ENCODE results near the gene FOLR1. TPM values are rescaled to one million over a fixed set of nuclear protein-coding genes. Genes with fewer than 3 reads are reported as not detected.

Gene FOLR1
- total RNA-seq, 1 experiment from 2014 or later: 0.23 TPM

DNA sequence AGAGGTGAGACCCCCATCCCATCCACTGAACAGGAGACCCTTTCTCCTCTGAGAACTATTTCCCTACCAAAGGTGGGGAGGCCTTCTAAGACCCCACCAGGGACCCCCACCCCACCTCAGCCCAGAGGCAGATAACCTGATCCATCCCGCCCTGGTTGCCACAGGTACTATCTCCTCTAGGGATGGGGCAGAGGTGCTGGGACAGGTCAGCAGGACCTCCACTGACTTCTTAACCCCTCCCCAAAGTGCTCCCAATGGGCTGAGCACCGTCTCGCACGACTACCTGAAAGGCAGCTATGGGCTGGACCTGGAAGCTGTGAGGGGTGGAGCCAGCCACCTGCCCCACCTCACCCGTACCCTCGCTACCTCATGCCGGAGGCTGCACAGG lies 36.9 kb downstream of the FOLR1 start:
- no peaks in the 10 kb centered on the region for H3K9me3 ChIP-seq
- H3K4me3 ChIP-seq: no peak overlapping the region
- no peaks in the 10 kb centered on the region for H3K27me3 ChIP-seq
- H3K36me3 ChIP-seq: peaks cover 84% of the 10 kb centered on the region
- DNase-seq: no peak

DNA sequence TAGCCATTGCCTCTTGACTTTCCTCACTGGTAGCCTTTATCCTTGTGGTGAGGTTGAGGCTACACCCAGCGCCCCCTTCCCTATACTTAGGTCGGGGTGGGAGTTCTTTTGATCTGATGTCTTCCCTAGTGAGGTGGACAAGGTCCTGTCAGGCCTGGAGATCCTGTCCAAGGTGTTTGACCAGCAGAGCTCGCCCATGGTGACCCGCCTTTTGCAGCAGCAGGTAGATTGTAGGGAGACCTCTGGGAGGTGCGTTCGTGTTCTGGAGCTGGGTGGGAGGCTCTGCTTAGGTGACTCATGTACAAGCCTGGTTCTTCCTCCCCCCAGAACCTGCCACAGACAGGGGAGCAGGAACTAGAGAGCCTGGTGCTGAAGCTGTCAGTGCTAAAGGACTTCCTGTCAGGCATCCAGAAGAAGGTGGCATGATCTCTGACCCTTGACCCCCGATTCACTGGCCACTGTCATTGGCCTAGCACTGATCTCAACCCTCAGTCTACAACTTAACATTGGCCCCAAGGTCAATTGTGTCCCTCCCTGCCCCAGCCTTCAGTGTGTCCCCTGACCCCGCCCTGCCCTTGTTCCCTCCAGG lies 37.5 kb downstream of the FOLR1 start:
- Histone ChIP-seq H3K9me3 (no peaks in the 10 kb centered on the region), H3K36me3 (peaks cover 90% of the 10 kb centered on the region), H3K4me3 (no peak overlapping the region), H3K27me3 (no peaks in the 10 kb centered on the region)
- DNase-seq: no peak

DNA sequence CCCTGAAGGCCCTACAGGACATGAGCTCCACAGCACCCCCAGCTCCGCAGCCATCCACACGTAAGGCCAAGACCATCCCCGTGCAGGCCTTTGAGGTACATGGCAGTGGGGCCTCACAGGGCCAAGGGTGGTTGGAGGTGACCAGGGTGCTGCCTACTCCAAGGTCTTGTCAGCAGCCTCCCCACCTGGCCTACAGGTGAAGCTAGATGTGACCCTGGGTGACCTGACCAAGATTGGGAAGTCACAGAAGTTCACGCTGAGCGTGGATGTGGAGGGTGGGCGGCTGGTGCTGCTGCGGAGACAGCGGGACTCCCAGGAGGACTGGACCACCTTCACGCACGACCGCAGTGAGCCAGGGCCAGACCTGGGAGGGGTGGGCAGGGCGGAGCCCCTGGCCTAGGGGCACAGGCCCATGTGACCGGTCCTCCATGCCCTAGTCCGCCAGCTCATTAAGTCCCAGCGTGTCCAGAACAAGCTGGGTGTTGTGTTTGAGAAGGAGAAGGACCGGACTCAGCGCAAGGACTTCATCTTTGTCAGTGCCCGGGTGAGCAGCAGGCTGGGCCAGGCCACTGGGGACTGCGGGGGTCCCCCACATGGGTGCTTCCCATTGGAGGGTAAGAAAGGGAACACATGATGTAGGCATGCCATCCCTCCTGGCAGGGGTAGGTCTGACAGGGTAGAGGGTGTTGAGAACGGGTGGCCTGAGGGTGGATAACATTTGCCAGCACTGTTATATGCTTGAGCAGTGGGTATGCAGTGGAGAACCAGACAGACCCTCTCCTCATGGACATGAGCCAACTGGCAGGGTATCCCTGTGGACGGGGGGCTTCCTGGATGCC lies 38.2 kb downstream of the FOLR1 start:
- no peak for DNase-seq
- no peaks in the 10 kb centered on the region for H3K27me3 ChIP-seq
- no peak overlapping the region for H3K4me3 ChIP-seq
- peaks cover 97% of the 10 kb centered on the region for H3K36me3 ChIP-seq
- no peaks in the 10 kb centered on the region for H3K9me3 ChIP-seq

DNA sequence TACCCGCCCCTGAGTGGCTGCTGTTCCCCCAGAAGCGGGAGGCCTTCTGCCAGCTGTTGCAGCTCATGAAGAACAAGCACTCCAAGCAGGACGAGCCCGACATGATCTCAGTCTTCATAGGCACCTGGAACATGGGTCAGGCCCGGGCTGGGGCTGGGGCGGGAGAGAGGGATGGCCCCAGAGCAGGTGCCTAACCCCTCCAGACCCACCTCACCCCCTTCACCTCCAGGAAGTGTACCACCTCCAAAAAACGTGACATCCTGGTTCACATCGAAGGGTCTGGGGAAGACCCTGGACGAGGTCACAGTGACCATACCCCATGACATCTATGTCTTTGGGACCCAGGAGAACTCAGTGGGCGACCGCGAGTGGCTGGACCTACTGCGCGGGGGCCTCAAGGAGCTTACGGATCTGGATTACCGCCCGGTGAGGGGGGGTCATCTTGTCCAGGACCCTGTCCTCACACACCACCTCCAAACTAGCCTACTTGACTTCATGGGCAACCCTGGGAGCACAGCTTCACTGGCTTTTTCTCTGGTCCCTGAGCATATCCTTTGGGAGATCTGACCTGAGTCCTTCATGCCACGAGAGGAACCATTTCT lies 38.9 kb downstream of the FOLR1 start:
- H3K27me3 ChIP-seq: no peaks in the 10 kb centered on the region
- DNase-seq: no peak
- peaks cover 95% of the 10 kb centered on the region for H3K36me3 ChIP-seq
- no peak overlapping the region for H3K4me3 ChIP-seq
- H3K9me3 ChIP-seq: no peaks in the 10 kb centered on the region

DNA sequence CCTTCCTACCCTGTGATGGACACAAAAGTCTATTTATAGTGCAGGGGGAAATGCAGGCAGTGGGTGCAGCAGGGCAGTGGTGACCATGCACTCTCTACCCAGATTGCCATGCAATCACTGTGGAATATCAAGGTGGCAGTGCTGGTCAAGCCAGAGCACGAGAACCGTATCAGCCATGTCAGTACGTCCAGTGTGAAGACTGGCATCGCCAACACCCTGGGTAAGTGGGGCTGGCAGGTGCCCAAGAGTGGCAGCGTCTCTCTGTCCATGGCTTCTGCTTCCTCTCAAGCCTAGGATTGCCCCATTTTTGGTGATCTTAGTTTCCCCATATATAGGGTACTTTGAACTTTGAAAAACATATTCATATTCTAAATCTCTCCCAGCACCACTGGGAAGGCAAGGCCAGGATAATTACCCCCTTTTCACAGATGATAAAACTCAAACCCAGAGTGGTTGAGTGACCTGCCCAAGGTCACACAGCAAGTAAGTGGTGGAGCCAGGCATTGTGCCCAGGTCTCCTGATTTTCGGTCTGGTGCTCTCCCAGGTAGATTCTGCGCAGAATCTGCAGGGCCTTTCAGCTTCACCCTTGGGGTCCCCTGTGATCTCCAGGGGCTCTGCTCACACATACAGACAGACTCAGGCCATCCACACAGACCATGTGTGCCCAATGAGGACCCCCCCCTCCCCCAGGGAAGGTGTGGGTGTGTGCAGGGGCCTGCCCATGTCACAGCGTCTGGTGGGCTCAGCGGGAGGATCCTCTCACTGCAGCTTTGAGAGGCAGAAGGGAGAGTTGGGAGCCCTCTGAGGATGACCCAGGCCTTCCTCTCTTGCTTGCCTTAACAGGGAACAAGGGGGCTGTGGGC lies 39.7 kb downstream of the FOLR1 start:
- DNase-seq: no peak
- H3K36me3 ChIP-seq: peaks cover 93% of the 10 kb centered on the region
- H3K4me3 ChIP-seq: no peak overlapping the region
- H3K27me3 ChIP-seq: no peaks in the 10 kb centered on the region
- H3K9me3 ChIP-seq: no peaks in the 10 kb centered on the region

DNA sequence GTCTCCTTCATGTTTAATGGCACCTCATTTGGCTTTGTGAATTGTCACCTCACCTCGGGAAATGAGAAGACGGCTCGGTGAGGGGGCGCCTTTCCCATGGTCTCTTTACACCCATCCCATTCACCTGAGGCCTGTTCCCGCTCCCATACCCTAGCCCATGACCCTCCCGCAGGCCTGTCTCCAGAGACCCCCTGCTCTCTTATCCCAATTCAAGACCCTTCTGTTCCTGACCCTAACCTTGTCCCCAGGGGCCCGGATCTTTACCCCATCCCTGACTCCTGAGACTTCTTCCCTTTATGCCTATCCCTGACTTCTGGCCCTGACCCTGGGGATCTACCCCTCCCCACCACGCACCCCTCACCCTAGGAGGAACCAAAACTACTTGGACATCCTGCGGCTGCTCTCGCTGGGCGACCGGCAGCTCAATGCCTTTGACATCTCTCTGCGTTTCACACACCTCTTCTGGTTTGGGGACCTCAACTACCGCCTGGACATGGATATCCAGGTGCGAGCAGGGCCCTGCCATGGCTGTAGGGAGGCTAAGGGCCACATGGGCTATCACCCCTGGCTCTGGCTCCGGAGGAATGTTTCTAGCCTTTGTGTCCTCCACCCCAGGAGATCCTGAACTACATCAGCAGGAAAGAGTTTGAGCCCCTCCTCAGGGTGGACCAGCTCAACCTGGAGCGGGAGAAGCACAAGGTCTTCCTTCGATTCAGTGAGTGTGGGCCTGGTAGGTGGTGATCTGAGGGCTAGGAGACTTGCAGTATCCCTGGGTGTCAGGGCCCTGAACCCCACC lies 40.5 kb downstream of the FOLR1 start:
- no peaks in the 10 kb centered on the region for H3K27me3 ChIP-seq
- peaks cover 91% of the 10 kb centered on the region for H3K36me3 ChIP-seq
- DNase-seq: no peak
- no peak overlapping the region for H3K4me3 ChIP-seq
- no peaks in the 10 kb centered on the region for H3K9me3 ChIP-seq

DNA sequence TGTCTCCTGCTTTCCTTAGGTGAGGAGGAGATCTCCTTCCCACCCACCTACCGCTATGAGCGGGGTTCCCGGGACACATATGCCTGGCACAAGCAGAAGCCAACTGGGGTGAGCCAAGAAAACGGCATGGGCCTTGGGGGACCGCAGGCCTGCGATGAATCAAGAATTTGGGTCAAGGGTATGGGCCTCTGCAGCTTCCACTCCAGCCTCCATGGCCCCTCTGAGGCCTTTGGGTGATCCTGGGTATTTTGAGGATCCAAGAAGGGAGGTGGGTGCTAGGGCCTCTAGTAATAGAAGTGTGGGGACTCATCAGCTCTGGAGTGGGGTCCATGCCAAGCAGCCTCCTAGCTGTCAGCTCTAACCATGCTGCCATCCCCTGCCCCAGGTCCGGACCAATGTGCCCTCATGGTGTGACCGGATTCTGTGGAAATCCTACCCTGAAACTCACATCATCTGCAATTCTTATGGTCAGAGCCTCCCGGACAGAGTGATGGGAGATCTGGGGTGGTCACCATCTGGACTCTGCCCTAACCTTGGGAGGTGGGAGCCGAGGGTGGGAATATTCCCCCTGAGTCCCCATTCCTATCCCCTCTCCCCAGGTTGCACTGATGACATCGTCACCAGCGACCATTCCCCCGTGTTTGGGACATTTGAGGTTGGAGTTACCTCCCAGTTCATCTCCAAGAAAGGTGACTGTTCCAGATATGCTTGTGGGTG lies 41.3 kb downstream of the FOLR1 start:
- H3K4me3 ChIP-seq: no peak overlapping the region
- DNase-seq: no peak
- H3K9me3 ChIP-seq: no peaks in the 10 kb centered on the region
- H3K27me3 ChIP-seq: no peaks in the 10 kb centered on the region
- peaks cover 91% of the 10 kb centered on the region for H3K36me3 ChIP-seq

DNA sequence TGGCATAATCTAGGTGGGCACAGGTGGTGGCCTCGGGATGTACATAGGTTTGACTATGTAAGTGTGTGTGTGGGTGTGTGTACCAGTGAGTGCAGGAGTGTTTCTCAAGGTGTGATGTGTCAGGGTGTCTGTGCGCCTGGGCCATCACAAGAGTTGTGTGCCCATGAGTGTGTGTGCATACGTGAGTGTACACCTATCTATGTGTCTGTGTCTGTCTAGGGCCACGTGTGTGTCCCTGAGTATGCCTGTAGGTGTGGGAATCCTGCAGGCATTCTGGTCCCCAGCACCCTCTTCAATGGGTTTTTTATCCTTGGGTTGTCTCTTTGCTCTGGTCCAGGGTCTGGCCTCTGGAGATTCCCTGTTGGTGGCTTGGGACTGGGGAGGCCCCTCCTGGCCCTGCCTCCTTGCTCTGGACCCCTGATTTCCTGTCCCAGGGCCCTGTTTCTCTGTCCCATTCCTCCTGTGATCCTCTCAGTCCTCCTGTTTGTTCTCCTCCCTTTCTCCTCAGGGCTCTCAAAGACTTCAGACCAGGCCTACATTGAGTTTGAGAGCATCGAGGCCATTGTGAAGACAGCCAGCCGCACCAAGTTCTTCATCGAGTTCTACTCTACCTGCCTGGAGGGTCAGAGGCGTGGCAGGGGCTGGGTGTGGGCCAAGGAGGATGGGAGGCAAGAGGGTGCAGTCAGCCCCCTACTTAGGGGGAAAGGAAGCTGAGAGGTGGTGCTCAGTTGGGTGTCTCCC lies 42.0 kb downstream of the FOLR1 start:
- H3K36me3 ChIP-seq: peaks cover 88% of the 10 kb centered on the region
- H3K4me3 ChIP-seq: no peak overlapping the region
- H3K9me3 ChIP-seq: no peaks in the 10 kb centered on the region
- DNase-seq: no peak
- no peaks in the 10 kb centered on the region for H3K27me3 ChIP-seq

DNA sequence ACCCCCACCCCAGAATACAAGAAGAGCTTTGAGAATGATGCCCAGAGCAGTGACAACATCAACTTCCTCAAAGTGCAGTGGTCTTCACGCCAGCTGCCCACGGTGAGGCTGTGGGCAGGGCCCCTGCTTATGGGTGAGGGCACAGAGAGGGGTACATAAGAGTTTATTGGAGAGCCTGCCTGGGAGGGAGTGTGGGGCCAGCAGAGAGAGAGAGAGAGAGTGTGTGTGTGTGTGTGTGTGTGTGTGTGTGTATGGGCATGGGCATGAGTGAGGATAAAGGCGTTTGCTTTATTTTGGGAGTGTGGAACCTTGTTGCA lies 42.5 kb downstream of the FOLR1 start:
- DNase-seq: no peak
- no peaks in the 10 kb centered on the region for H3K27me3 ChIP-seq
- H3K36me3 ChIP-seq: peaks cover 83% of the 10 kb centered on the region
- H3K9me3 ChIP-seq: no peaks in the 10 kb centered on the region
- H3K4me3 ChIP-seq: no peak overlapping the region

DNA sequence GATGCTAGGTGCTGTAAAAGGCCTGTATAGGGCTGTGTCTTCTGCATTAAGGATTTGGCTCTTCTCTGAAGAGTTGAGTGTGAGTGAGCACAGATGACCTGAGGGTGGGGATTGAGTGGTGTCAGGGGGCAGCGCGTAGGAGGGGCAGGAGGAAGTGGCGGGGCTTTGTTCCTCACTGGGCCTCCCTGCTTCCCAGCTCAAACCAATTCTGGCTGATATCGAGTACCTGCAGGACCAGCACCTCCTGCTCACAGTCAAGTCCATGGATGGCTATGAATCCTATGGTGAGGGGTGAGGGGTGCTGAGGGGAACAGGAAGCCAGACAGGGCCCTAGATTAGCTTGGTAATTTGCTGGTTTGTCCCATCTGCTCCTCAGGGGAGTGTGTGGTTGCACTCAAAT lies 43.0 kb downstream of the FOLR1 start:
- Histone ChIP-seq H3K36me3 (peaks cover 78% of the 10 kb centered on the region), H3K4me3 (no peak overlapping the region), H3K9me3 (no peaks in the 10 kb centered on the region), H3K27me3 (no peaks in the 10 kb centered on the region)
- DNase-seq: no peak

DNA sequence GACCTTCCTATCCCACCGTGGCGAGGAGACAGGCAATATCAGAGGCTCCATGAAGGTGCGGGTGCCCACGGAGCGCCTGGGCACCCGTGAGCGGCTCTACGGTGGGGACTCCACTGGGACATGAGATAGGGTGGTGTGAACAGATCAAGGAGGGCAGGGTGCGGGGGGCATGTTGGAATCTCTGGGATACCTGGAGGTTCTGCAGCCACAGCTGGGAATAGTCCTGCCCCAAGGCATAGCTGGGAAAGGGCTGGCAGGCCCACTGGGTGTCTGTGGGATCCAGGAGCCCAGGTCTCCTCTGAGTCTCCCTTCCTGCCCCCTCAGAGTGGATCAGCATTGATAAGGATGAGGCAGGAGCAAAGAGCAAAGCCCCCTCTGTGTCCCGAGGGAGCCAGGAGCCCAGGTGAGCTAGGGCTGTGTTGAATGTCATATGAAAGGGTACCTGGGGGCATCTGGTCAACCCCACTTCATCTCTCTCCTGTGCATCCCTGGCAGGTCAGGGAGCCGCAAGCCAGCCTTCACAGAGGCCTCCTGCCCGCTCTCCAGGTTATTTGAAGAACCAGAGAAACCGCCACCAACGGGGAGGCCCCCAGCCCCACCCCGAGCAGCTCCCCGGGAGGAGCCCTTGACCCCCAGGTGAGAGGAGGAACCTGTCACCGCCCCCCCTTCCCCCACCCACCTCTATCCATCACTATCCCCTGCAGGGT lies 43.6 kb downstream of the FOLR1 start:
- no peak for DNase-seq
- H3K4me3 ChIP-seq: no peak overlapping the region
- no peaks in the 10 kb centered on the region for H3K9me3 ChIP-seq
- peaks cover 72% of the 10 kb centered on the region for H3K36me3 ChIP-seq
- H3K27me3 ChIP-seq: no peaks in the 10 kb centered on the region

DNA sequence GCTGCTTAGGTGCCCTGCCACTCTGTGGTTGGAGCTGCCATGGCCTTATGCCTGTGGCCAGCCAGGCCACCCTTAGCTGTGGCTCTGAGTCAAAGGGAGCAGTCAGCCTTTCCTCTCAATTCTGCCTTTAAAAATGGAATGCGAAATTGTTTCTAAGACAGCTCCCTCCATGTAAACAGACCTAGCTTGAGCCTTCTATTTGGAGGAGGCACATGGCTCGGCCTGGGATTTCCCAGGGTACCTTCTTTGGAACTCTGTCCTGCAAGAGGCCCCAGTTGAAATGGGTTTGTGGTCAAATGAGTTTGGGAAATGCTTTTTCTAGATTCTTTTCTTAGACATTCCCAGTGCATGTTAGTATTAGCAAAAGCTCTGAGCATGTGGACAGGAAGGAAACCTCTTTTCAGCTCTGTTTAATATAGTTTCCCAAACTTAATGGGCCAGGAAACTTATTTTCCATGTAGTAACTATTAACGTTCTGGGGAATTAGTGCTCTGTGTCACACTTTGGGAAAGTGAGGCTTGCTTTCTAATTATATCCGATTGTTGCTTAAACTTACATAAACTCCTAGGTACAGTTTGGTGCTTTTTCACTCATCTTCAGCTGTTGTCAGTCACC lies 44.2 kb downstream of the FOLR1 start:
- Histone ChIP-seq H3K36me3 (peaks cover 65% of the 10 kb centered on the region), H3K9me3 (no peaks in the 10 kb centered on the region), H3K4me3 (no peak overlapping the region), H3K27me3 (no peaks in the 10 kb centered on the region)
- DNase-seq: no peak

DNA sequence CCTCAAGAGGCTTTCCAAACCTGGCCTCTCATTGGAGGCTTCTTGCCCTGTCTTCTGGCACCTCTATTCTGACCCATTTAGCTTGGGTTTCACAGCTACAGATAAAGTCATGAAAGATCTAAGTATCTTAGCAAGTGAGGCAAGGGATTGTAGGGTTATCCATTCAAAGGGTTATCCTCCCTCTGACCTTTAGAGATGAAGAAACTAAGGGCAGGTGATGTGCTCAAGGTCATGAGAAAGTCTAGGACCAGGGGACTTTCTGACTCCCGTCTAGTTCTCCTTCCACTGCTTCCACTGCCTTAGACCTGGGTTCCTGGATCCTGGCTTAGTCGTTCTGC lies 44.8 kb downstream of the FOLR1 start:
- Histone ChIP-seq H3K36me3 (peaks cover 60% of the 10 kb centered on the region), H3K4me3 (no peak overlapping the region), H3K27me3 (no peaks in the 10 kb centered on the region), H3K9me3 (no peaks in the 10 kb centered on the region)
- no peak for DNase-seq

DNA sequence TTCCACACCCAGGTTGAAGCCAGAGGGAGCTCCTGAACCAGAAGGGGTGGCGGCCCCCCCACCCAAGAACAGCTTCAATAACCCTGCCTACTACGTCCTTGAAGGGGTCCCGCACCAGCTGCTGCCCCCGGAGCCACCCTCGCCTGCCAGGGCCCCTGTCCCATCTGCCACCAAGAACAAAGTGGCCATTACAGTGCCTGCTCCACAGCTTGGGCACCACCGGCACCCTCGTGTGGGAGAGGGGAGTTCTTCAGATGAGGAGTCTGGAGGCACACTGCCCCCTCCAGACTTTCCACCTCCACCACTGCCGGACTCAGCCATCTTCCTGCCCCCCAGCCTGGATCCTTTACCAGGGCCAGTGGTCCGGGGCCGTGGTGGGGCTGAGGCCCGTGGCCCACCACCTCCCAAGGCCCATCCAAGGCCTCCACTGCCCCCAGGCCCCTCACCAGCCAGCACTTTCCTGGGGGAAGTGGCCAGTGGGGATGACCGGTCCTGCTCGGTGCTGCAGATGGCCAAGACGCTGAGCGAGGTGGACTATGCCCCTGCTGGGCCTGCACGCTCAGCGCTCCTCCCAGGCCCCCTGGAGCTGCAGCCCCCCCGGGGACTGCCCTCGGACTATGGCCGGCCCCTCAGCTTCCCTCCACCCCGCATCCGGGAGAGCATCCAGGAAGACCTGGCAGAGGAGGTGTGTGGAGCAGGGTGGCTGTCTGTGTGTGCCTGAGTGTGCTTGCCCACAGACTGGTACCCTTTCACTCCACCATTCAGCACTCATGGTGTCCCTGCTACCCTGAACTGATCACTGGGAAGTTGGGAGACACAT lies 45.4 kb downstream of the FOLR1 start:
- no peaks in the 10 kb centered on the region for H3K9me3 ChIP-seq
- DNase-seq: no peak
- H3K36me3 ChIP-seq: peaks cover 54% of the 10 kb centered on the region
- H3K27me3 ChIP-seq: no peaks in the 10 kb centered on the region
- no peak overlapping the region for H3K4me3 ChIP-seq

Data from MG63 (cell line).